Measurements from ENCODE around the gene TWF1.

Gene TWF1

DNA sequence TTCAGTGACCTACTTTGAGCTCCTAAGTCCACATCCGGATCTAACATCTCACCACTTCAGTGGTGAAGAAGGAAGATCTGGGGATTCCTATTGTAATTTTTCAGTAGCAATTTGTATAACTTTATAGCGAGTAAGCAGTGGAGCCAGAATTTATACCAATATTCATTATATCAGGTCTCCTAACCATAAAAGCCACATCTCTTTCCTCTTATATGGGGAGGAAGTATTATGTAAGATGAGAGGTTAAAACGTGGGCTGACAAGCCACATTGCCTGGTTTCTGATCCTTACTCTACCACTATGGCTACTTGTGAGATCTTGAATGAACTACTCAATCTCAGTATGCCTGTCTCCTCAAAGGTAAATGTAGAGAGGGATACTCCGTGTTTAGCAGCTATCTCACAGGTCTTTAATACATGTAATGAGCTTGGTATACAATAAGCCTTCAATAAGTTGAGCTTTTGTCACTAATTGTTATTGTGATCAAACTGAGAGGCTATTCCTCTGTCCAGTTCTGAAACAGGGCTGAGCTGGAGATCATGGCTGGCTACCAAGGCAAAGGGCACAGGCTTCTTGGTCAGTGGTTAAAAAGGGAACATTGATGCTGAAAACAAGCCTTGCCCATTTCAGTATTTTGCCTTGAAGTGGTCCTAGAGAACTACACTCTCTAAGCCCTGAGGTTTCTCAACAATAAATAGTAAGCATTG lies 26.5 kb upstream of the TWF1 start:
- Histone ChIP-seq H3K27me3 (ENCODE audit: insufficient read depth, poor library complexity, severe bottlenecking) (no peaks in the 10 kb centered on the region), H3K4me3 (replicated peaks; ENCODE audit: insufficient read depth, low read length) (no peak overlapping the region), H3K27ac (replicated peaks) (no peak overlapping the region)
- DNase-seq (ENCODE audit: low read depth in 1 of 2, low spot score in 1 of 2): peak in 1 of 2 experiments; percentile 41
- TF ChIP-seq CTCF (IDR thresholded peaks at IDR 0.05; ENCODE audit: insufficient read depth, low read length) (no peak), GABPA (IDR thresholded peaks at IDR 0.05; ENCODE audit: low read depth) (0 out of 2 replicates have a peak, but pooled peaks have one; percentile 23), POLR2AphosphoS5 (IDR thresholded peaks at IDR 0.05; ENCODE audit: low read depth) (no peak), SPI1 (IDR thresholded peaks at IDR 0.05; ENCODE audit: borderline replicate concordance, low read depth) (peak; percentile 2; the same call in 1 of the 2 replicates)
- TF ChIP-seq, protein P1, sequence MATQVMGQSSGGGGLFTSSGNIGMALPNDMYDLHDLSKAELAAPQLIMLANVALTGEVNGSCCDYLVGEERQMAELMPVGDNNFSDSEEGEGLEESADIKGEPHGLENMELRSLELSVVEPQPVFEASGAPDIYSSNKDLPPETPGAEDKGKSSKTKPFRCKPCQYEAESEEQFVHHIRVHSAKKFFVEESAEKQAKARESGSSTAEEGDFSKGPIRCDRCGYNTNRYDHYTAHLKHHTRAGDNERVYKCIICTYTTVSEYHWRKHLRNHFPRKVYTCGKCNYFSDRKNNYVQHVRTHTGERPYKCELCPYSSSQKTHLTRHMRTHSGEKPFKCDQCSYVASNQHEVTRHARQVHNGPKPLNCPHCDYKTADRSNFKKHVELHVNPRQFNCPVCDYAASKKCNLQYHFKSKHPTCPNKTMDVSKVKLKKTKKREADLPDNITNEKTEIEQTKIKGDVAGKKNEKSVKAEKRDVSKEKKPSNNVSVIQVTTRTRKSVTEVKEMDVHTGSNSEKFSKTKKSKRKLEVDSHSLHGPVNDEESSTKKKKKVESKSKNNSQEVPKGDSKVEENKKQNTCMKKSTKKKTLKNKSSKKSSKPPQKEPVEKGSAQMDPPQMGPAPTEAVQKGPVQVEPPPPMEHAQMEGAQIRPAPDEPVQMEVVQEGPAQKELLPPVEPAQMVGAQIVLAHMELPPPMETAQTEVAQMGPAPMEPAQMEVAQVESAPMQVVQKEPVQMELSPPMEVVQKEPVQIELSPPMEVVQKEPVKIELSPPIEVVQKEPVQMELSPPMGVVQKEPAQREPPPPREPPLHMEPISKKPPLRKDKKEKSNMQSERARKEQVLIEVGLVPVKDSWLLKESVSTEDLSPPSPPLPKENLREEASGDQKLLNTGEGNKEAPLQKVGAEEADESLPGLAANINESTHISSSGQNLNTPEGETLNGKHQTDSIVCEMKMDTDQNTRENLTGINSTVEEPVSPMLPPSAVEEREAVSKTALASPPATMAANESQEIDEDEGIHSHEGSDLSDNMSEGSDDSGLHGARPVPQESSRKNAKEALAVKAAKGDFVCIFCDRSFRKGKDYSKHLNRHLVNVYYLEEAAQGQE (IDR thresholded peaks at IDR 0.05; ENCODE audit: insufficient replicate concordance, low read depth): peak; percentile 81

GRCh38 chr12:43827093-43827492 lies 21.0 kb upstream of the TWF1 start:
- no peak for TF ChIP-seq CTCF (IDR thresholded peaks at IDR 0.05; ENCODE audit: insufficient read depth, low read length)
- TF ChIP-seq GABPA (IDR thresholded peaks at IDR 0.05; ENCODE audit: low read depth): no peak
- TF ChIP-seq, protein P1 (IDR thresholded peaks at IDR 0.05; ENCODE audit: insufficient replicate concordance, low read depth): no peak
- TF ChIP-seq SPI1 (IDR thresholded peaks at IDR 0.05; ENCODE audit: borderline replicate concordance, low read depth): no peak
- TF ChIP-seq POLR2AphosphoS5 (IDR thresholded peaks at IDR 0.05; ENCODE audit: low read depth): no peak
- Histone ChIP-seq H3K4me3 (replicated peaks; ENCODE audit: insufficient read depth, low read length) (no peak overlapping the region), H3K27me3 (ENCODE audit: insufficient read depth, poor library complexity, severe bottlenecking) (no peaks in the 10 kb centered on the region), H3K27ac (replicated peaks) (no peak overlapping the region)
- DNase-seq (ENCODE audit: low read depth in 1 of 2, low spot score in 1 of 2): no peak

GRCh38 chr12:43826681-43827080 lies 20.6 kb upstream of the TWF1 start:
- TF ChIP-seq CTCF (IDR thresholded peaks at IDR 0.05; ENCODE audit: insufficient read depth, low read length) (no peak), POLR2AphosphoS5 (IDR thresholded peaks at IDR 0.05; ENCODE audit: low read depth) (no peak), SPI1 (IDR thresholded peaks at IDR 0.05; ENCODE audit: borderline replicate concordance, low read depth) (no peak), GABPA (IDR thresholded peaks at IDR 0.05; ENCODE audit: low read depth) (no peak)
- TF ChIP-seq, protein P1 (IDR thresholded peaks at IDR 0.05; ENCODE audit: insufficient replicate concordance, low read depth): no peak
- H3K27me3 ChIP-seq (ENCODE audit: insufficient read depth, poor library complexity, severe bottlenecking): no peaks in the 10 kb centered on the region
- no peak overlapping the region for H3K4me3 ChIP-seq (replicated peaks; ENCODE audit: insufficient read depth, low read length)
- no peak overlapping the region for H3K27ac ChIP-seq (replicated peaks)
- no peak for DNase-seq (ENCODE audit: low read depth in 1 of 2, low spot score in 1 of 2)

All from HL-60 (cell line).